Epithelial cell of esophagus (primary cell): ENCODE results near the gene TRMT6.

Experiments used
- DNase-seq: peaks from one replicate; pipeline ENCODE4 v3.0.0; 2010; ENCODE audit warnings: low read depth
- H3K4me3 ChIP-seq: 2 replicates; pipeline ENCODE4 v1.5.1; 2011; ENCODE audit warnings: mild to moderate bottlenecking, low read length, control low read depth
- CTCF ChIP-seq: IDR thresholded peaks from 2 replicates; pipeline ENCODE4 v1.5.1; 2011; ENCODE audit warnings: low read depth, mild to moderate bottlenecking, low read length, control low read depth, inconsistent platforms; ENCODE audit not compliant: insufficient read depth; ENCODE audit errors: missing control alignments

TRMT6 gene

GRCh38 chr20:5890773-5891441 is 59.4 kb downstream of the TRMT6 start:
- DNase-seq, result peak; percentile 60
- no peak overlapping the region for H3K4me3 ChIP-seq
- TF ChIP-seq CTCF, result no peak

- no peak overlapping the region for H3K4me3 ChIP-seq
- DNase-seq, result no peak
- TF ChIP-seq CTCF, result no peak
Measured at GRCh38 chr20:5888041-5888440, 62.3 kb downstream of the TRMT6 start.

GRCh38 chr20:5887386-5887785 is 62.9 kb downstream of the TRMT6 start:
- TF ChIP-seq CTCF, result no peak
- no peak overlapping the region for H3K4me3 ChIP-seq
- no peak for DNase-seq
